ENCODE data around the gene ZNF44. TPM values are rescaled to one million over a fixed set of nuclear protein-coding genes. Genes with fewer than 3 reads are reported as not detected.

Gene ZNF44
- total RNA-seq, 1 experiment from 2014 or later: 8.0 TPM

GRCh38 chr19:12295191-12295590 lies 508 bp upstream of the ZNF44 start:
- peaks cover 15% of the 10 kb centered on the region for H3K36me3 Mint-ChIP-seq (ENCODE audit: insufficient read depth, unreplicated experiment)
- POLR2A ChIA-PET: interaction anchor here (1.3 kb wide), 1 partner anchor 38 kb away, joined by 7 read pairs; the partner anchor contains the start of gene ZNF563
- intact Hi-C loops (cut with micrococcal nuclease; ENCODE audit: unreplicated experiment): loop anchor here (2.0 kb wide), 2 partner anchors 38 to 70 kb away; partner anchors contain the start of genes ZNF442 and ZNF563
- peak overlapping the region; percentile 42 for H3K4me3 ChIP-seq (ENCODE audit: low read depth, low read length)
- H3K27me3 Mint-ChIP-seq (ENCODE audit: insufficient read depth, unreplicated experiment): no peaks in the 10 kb centered on the region
- no TSS peak for BruUV-seq (replicated peaks)
- peak overlapping the region; percentile 97 for H3K4me3 Mint-ChIP-seq (ENCODE audit: unreplicated experiment)
- peaks cover 5% of the 10 kb centered on the region; the same call in 1 of the 2 replicates for H3K4me1 ChIP-seq
- DNase-seq: no peak
- TF ChIP-seq CTCF (IDR thresholded peaks at IDR 0.05; ENCODE audit: insufficient read depth in 1 of 2, low read depth in 1 of 2, low read length in 1 of 2, severe bottlenecking in 1 of 2, unreplicated experiment in 1 of 2): no peak
- H3K36me3 ChIP-seq (ENCODE audit: control insufficient read depth, insufficient read depth, low read length): no peaks in the 10 kb centered on the region
- no peaks in the 10 kb centered on the region for H3K4me1 Mint-ChIP-seq (ENCODE audit: low read depth, unreplicated experiment)
- no peaks in the 10 kb centered on the region for H3K27me3 ChIP-seq (replicated peaks; ENCODE audit: control insufficient read depth, insufficient read depth, low read length)
- H3K9me3 Mint-ChIP-seq (ENCODE audit: unreplicated experiment): peaks cover 13% of the 10 kb centered on the region
- CTCF ChIA-PET: interaction anchor here (1.0 to 1.4 kb wide), 2 partner anchors 70 to 371 kb away, joined by 4 to 5 read pairs; partner anchors contain the start of gene ZNF442
- peak overlapping the region; percentile 98 for H3K27ac Mint-ChIP-seq (ENCODE audit: unreplicated experiment)
- H3K9me3 ChIP-seq: peaks cover 10% of the 10 kb centered on the region

- Histone ChIP-seq H3K27me3 (replicated peaks; ENCODE audit: control insufficient read depth, insufficient read depth, low read length) (no peaks in the 10 kb centered on the region), H3K9me3 (peaks cover 10% of the 10 kb centered on the region), H3K4me3 (ENCODE audit: low read depth, low read length) (peak overlapping the region; percentile 69), H3K4me1 (peaks cover 5% of the 10 kb centered on the region; the same call in 1 of the 2 replicates), H3K36me3 (ENCODE audit: control insufficient read depth, insufficient read depth, low read length) (no peaks in the 10 kb centered on the region)
- Mint-ChIP-seq H3K9me3 (ENCODE audit: unreplicated experiment) (peaks cover 13% of the 10 kb centered on the region), H3K36me3 (ENCODE audit: insufficient read depth, unreplicated experiment) (peaks cover 15% of the 10 kb centered on the region), H3K27ac (ENCODE audit: unreplicated experiment) (peak overlapping the region; percentile 98), H3K27me3 (ENCODE audit: insufficient read depth, unreplicated experiment) (no peaks in the 10 kb centered on the region), H3K4me1 (ENCODE audit: low read depth, unreplicated experiment) (no peaks in the 10 kb centered on the region), H3K4me3 (ENCODE audit: unreplicated experiment) (peak overlapping the region; percentile 97)
- ChIA-PET POLR2A (no interaction called here), CTCF (interaction anchor here (0.6 to 1.4 kb wide), 2 partner anchors 49 to 72 kb away, joined by 3 to 5 read pairs; partner anchors contain the start of gene ZNF442)
- intact Hi-C loops (cut with micrococcal nuclease; ENCODE audit: unreplicated experiment): loop anchor here (2.0 kb wide), 2 partner anchors 39 to 71 kb away; partner anchors contain the start of genes ZNF442 and ZNF563
- no TSS peak for BruUV-seq (replicated peaks)
- peak; percentile 85 to 91 for DNase-seq
- no peak for TF ChIP-seq CTCF (IDR thresholded peaks at IDR 0.05; ENCODE audit: insufficient read depth in 1 of 2, low read depth in 1 of 2, low read length in 1 of 2, severe bottlenecking in 1 of 2, unreplicated experiment in 1 of 2)
These were observed 870 bp downstream of the ZNF44 start for GRCh38 chr19:12293777-12294248.

GRCh38 chr19:12289790-12290065 lies 5.0 kb downstream of the ZNF44 start:
- ChIA-PET CTCF (no interaction called here), POLR2A (no interaction called here)
- Mint-ChIP-seq H3K4me3 (ENCODE audit: unreplicated experiment) (no peak overlapping the region), H3K9me3 (ENCODE audit: unreplicated experiment) (no peaks in the 10 kb centered on the region), H3K36me3 (ENCODE audit: insufficient read depth, unreplicated experiment) (peaks cover 12% of the 10 kb centered on the region), H3K27me3 (ENCODE audit: insufficient read depth, unreplicated experiment) (no peaks in the 10 kb centered on the region), H3K4me1 (ENCODE audit: low read depth, unreplicated experiment) (no peaks in the 10 kb centered on the region), H3K27ac (ENCODE audit: unreplicated experiment) (no peak overlapping the region)
- Histone ChIP-seq H3K4me3 (ENCODE audit: low read depth, low read length) (no peak overlapping the region), H3K36me3 (ENCODE audit: control insufficient read depth, insufficient read depth, low read length) (no peaks in the 10 kb centered on the region), H3K9me3 (peaks cover 10% of the 10 kb centered on the region), H3K27me3 (replicated peaks; ENCODE audit: control insufficient read depth, insufficient read depth, low read length) (no peaks in the 10 kb centered on the region), H3K4me1 (peaks cover 5% of the 10 kb centered on the region; the same call in 1 of the 2 replicates)
- no TSS peak for BruUV-seq (replicated peaks)
- intact Hi-C loops (cut with micrococcal nuclease; ENCODE audit: unreplicated experiment): no loop called here
- TF ChIP-seq CTCF (IDR thresholded peaks at IDR 0.05; ENCODE audit: insufficient read depth in 1 of 2, low read depth in 1 of 2, low read length in 1 of 2, severe bottlenecking in 1 of 2, unreplicated experiment in 1 of 2): no peak
- no peak for DNase-seq
